ENCODE results near the gene PTPRN2.

DNA sequence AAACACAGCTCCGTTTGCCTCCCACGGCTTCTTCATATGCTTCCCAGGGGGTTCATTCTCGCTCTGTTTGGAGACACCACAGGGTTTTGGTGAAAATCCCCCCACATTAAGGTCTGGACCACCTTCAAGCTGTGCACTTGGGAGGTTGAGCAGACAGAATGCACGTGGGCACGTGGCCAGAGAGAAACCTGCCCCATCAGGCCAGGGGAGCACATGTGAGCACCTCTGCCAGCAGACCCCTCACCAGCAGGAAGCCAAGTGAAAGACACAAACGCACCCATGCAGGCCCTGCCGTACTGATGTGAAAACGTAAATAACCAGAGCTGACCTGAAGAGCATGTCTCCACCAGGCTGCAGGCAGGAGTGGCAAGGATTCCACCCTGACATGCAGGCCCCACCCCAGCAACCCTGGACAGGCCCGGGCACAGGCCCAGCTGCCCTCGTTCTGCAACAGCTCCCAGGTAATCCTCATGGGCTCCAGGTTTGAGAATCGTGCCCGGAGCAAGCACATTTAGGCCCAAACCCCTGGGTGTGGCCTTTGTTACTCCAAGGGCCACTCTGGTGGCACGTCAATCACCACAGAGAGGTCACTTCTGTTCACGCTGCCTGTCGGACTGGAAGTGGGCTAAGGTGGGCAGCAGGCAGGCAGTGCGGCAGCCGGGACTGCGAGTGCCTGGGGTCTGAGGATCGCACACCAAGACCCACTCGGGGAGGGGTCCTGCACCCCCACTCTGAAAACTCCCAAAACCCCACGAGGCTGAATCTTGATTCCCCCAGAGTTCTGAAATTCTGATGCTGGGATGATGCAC, 184.4 kb downstream of the PTPRN2 start:
- TF ChIP-seq POLR2A (IDR thresholded peaks at IDR 0.05; ENCODE audit: borderline replicate concordance, extremely low read depth, insufficient read depth, insufficient read length) (no peak), CTCF (IDR thresholded peaks at IDR 0.05 in 2 of 3, conservative IDR thresholded peaks at IDR 0.05 in 1 of 3; ENCODE audit: borderline replicate concordance in 1 of 3, insufficient read depth in 1 of 3, low read depth in 2 of 3, low read length in 2 of 3) (no peak), EZH2phosphoT487 (IDR thresholded peaks at IDR 0.05; ENCODE audit: borderline replicate concordance) (no peak), JUND (IDR thresholded peaks at IDR 0.05) (no peak), POLR2AphosphoS5 (IDR thresholded peaks at IDR 0.05; ENCODE audit: low read depth, low read length) (no peak)
- TF ChIP-seq, protein P1, sequence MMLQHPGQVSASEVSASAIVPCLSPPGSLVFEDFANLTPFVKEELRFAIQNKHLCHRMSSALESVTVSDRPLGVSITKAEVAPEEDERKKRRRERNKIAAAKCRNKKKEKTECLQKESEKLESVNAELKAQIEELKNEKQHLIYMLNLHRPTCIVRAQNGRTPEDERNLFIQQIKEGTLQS (IDR thresholded peaks at IDR 0.05), result no peak
- TF ChIP-seq, protein P2, sequence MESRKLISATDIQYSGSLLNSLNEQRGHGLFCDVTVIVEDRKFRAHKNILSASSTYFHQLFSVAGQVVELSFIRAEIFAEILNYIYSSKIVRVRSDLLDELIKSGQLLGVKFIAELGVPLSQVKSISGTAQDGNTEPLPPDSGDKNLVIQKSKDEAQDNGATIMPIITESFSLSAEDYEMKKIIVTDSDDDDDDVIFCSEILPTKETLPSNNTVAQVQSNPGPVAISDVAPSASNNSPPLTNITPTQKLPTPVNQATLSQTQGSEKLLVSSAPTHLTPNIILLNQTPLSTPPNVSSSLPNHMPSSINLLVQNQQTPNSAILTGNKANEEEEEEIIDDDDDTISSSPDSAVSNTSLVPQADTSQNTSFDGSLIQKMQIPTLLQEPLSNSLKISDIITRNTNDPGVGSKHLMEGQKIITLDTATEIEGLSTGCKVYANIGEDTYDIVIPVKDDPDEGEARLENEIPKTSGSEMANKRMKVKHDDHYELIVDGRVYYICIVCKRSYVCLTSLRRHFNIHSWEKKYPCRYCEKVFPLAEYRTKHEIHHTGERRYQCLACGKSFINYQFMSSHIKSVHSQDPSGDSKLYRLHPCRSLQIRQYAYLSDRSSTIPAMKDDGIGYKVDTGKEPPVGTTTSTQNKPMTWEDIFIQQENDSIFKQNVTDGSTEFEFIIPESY (IDR thresholded peaks at IDR 0.05; ENCODE audit: extremely low read depth, insufficient replicate concordance, low read length), result no peak
